IPS-15b (cell line): ENCODE measurements around the gene DLGAP4.

Source experiments
- H3K27me3 ChIP-seq: one replicate; pipeline ENCODE4 v1.6.1; 2013; ENCODE audit warnings: low read length; ENCODE audit not compliant: control insufficient read depth, insufficient read depth
- H3K36me3 ChIP-seq: one replicate; pipeline ENCODE4 v1.6.1; 2013; ENCODE audit warnings: low read length; ENCODE audit not compliant: control insufficient read depth, insufficient read depth
- H3K4me1 ChIP-seq: one replicate; pipeline ENCODE4 v1.6.1; 2013; ENCODE audit warnings: mild to moderate bottlenecking, low read length; ENCODE audit not compliant: control insufficient read depth, insufficient read depth
- H3K4me3 ChIP-seq: one replicate; pipeline ENCODE4 v1.5.1; 2013; ENCODE audit warnings: low read depth, low read length
- H3K9ac ChIP-seq: one replicate; pipeline ENCODE4 v1.6.1; 2013; ENCODE audit warnings: low read depth, mild to moderate bottlenecking, low read length
- H3K9me3 ChIP-seq: one replicate; pipeline ENCODE4 v1.6.1; 2013; ENCODE audit warnings: mild to moderate bottlenecking, low read length; ENCODE audit not compliant: control insufficient read depth, insufficient read depth

DLGAP4 gene

DNA sequence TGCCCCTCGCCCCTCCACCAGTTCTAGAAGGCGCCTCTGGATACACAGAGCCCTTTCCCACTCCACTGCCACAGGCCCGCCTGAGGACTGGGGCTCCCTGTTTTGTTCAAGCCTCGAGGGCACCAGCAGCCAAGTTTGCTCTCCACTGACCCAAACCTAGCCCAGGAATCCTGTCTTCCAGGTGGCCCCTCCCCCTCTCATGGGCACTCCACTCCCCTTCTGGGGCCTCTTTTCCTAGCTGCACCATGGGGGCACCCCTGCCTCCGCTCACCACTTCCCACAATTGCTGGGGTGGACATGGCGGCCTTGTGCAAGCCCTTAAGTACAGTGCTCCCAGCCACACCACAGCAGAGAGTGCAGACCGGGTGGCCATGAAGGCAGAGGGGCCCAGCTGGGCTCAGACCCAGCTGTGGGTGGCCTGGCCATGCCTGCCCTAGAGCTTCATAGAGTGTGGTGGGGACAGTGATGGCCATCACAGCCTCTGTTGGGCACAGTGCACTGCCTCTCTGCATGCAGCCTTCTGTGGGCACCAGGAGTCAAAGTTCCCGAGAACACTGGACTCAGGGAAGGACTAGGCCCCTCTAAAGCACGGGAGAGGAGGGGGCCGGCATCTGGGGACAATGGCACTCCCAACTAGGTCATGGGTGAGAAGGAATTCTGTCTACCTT is 236.5 kb downstream of the DLGAP4 start:
- Histone ChIP-seq H3K27me3 (no peaks in the 10 kb centered on the region), H3K9me3 (no peaks in the 10 kb centered on the region), H3K36me3 (peaks cover 5% of the 10 kb centered on the region), H3K9ac (no peak overlapping the region), H3K4me3 (peak overlapping the region; percentile 64), H3K4me1 (peaks cover 13% of the 10 kb centered on the region)

DNA sequence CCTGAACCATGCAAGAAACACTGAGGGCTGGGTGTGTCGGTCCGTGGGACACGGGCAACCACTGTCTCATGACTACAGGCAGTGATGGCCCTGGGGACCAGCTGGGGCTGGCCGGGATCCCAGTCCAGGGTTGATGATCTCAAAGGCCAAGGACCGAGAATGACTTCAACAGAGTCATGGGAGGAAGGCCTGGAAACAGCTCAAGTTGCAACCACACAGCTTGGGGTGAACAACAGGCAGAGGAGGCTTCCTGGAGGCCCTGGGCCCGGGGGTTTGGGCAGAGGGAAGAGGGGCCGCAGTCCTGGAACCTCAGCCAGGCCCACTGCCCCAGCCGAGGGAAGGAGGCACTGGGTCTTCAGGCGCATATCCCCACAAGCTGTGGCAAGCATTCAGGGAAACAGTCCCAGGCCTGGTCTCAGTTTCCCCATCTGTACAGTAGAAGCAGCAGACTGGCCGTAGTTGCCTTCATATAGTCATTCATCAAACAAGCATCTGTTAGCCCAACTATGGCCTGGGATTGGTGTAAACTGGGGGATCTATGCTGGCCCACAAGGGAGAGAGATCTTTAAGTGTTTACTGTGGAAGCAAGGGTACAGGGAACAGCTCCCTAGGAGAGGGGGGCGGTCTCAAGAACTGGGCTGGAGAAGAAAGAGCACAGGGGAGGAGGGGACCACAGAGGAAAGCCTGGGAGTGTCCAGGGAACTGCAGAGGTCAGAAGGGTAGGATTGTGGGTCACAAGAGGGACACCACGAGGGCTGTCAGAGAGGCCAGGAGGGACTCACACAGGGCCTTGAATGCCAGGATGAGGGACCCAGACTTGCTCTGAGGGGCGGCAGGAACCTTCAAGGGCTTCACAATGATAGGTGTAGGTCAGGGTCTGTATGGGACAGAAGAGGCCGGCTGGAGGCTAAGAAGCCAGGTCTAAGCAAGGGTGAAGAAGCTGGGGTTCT is 237.3 kb downstream of the DLGAP4 start:
- Histone ChIP-seq H3K9me3 (no peaks in the 10 kb centered on the region), H3K4me3 (no peak overlapping the region), H3K9ac (no peak overlapping the region), H3K27me3 (no peaks in the 10 kb centered on the region), H3K36me3 (peaks cover 7% of the 10 kb centered on the region), H3K4me1 (peaks cover 13% of the 10 kb centered on the region)

DNA sequence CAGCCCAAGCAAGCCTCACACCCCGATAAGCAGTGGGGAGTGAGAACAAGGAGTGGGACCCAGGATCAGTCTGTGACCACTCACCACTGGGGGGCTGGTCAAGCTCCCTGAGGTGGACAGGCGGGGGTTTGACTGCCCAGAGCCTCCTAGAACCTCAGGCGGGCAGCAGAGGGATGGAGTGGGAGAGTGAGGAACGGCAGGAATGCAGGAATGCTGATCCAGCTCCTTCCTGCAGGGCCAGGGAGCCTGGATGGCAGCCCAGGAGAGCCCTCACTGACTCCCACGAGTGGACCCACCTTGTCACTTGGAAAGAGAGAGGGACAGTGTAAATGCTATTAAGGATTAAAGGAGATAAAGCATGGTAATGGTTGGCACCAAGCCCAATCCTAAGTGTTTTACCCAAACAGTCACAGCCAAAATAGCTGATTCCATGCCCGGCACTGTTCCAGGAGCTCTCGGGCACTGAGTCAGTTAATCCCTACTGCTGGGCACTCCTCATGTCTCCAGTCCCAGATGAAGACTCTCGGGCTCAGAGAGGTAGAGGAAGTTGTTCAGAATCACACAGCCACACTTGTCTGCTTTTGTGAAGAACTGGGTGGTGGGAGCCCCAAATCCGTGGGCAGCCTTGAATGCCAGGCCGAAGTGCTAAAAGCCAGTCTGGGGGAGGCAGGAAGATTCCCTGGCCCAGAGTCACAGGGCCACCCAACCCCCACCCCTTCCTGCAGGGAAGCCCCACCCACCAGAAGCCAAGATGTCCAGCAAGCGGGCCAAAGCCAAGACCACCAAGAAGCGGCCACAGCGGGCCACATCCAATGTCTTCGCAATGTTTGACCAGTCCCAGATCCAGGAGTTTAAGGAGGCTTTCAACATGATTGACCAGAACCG is 238.2 kb downstream of the DLGAP4 start:
- Histone ChIP-seq H3K36me3 (peaks cover 8% of the 10 kb centered on the region), H3K9me3 (no peaks in the 10 kb centered on the region), H3K4me3 (no peak overlapping the region), H3K27me3 (no peaks in the 10 kb centered on the region), H3K4me1 (peaks cover 13% of the 10 kb centered on the region), H3K9ac (no peak overlapping the region)

GRCh38 chr20:36546111-36546736 is 240.1 kb downstream of the DLGAP4 start:
- no peaks in the 10 kb centered on the region for H3K27me3 ChIP-seq
- no peak overlapping the region for H3K4me3 ChIP-seq
- H3K9me3 ChIP-seq = no peaks in the 10 kb centered on the region
- peaks cover 12% of the 10 kb centered on the region for H3K36me3 ChIP-seq
- H3K4me1 ChIP-seq = peaks cover 11% of the 10 kb centered on the region
- no peak overlapping the region for H3K9ac ChIP-seq

- Histone ChIP-seq H3K4me1 (peaks cover 8% of the 10 kb centered on the region), H3K9ac (no peak overlapping the region), H3K9me3 (no peaks in the 10 kb centered on the region), H3K27me3 (no peaks in the 10 kb centered on the region), H3K36me3 (peaks cover 12% of the 10 kb centered on the region), H3K4me3 (no peak overlapping the region)
Measured at GRCh38 chr20:36547186-36548005, 241.3 kb downstream of the DLGAP4 start.

DNA sequence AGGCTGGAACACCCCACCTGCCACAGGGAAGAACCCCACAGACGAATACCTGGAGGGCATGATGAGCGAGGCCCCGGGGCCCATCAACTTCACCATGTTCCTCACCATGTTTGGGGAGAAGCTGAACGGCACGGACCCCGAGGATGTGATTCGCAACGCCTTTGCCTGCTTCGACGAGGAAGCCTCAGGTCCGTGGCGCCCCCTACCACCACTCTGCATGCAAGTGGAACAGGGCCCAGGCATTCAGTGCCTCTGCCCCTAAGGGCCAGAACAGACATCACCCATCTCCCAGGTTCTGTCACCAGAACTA is 241.8 kb downstream of the DLGAP4 start:
- peaks cover 12% of the 10 kb centered on the region for H3K36me3 ChIP-seq

DNA sequence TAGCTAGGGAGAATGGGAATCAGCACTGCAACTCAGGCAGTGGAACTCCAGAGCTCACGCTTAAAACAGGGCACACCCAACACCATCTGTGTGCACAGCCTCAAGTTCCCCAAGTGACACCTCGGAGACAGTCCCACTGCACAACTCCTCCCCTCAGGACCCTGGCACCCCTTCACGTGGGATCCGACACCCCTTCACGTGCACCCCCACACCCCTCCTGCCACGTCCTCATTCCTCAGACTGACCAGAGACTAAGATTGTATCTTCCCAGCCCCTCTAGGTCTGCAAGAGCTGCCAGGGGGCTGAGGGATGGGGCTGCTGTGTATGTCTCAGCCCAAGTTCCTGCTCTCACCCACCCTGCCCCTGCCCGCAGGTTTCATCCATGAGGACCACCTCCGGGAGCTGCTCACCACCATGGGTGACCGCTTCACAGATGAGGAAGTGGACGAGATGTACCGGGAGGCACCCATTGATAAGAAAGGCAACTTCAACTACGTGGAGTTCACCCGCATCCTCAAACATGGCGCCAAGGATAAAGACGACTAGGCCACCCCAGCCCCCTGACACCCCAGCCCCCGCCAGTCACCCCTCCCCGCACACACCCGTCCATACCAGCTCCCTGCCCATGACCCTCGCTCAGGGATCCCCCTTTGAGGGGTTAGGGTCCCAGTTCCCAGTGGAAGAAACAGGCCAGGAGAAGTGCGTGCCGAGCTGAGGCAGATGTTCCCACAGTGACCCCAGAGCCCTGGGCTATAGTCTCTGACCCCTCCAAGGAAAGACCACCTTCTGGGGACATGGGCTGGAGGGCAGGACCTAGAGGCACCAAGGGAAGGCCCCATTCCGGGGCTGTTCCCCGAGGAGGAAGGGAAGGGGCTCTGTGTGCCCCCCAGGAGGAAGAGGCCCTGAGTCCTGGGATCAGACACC is 242.8 kb downstream of the DLGAP4 start:
- peaks cover 2% of the 10 kb centered on the region for H3K4me1 ChIP-seq
- no peaks in the 10 kb centered on the region for H3K27me3 ChIP-seq
- H3K9me3 ChIP-seq = no peaks in the 10 kb centered on the region
- H3K4me3 ChIP-seq = no peak overlapping the region
- peaks cover 12% of the 10 kb centered on the region for H3K36me3 ChIP-seq
- no peak overlapping the region for H3K9ac ChIP-seq

More for the DNA sequence above, 241.8 kb downstream of the DLGAP4 start:
- Histone ChIP-seq H3K4me1 (peaks cover 2% of the 10 kb centered on the region), H3K9ac (no peak overlapping the region), H3K9me3 (no peaks in the 10 kb centered on the region), H3K4me3 (no peak overlapping the region), H3K27me3 (no peaks in the 10 kb centered on the region)

DNA sequence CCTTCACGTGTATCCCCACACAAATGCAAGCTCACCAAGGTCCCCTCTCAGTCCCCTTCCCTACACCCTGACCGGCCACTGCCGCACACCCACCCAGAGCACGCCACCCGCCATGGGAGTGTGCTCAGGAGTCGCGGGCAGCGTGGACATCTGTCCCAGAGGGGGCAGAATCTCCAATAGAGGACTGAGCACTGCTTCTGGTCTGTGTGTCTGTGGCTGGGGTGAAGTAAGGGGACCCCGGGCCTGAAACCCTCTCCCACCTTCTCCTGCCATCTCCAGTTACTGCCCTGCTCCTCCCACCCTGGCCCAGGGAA is 243.4 kb downstream of the DLGAP4 start:
- Histone ChIP-seq H3K4me3 (no peak overlapping the region), H3K9me3 (no peaks in the 10 kb centered on the region), H3K27me3 (no peaks in the 10 kb centered on the region), H3K36me3 (peaks cover 12% of the 10 kb centered on the region), H3K9ac (no peak overlapping the region), H3K4me1 (no peaks in the 10 kb centered on the region)

DNA sequence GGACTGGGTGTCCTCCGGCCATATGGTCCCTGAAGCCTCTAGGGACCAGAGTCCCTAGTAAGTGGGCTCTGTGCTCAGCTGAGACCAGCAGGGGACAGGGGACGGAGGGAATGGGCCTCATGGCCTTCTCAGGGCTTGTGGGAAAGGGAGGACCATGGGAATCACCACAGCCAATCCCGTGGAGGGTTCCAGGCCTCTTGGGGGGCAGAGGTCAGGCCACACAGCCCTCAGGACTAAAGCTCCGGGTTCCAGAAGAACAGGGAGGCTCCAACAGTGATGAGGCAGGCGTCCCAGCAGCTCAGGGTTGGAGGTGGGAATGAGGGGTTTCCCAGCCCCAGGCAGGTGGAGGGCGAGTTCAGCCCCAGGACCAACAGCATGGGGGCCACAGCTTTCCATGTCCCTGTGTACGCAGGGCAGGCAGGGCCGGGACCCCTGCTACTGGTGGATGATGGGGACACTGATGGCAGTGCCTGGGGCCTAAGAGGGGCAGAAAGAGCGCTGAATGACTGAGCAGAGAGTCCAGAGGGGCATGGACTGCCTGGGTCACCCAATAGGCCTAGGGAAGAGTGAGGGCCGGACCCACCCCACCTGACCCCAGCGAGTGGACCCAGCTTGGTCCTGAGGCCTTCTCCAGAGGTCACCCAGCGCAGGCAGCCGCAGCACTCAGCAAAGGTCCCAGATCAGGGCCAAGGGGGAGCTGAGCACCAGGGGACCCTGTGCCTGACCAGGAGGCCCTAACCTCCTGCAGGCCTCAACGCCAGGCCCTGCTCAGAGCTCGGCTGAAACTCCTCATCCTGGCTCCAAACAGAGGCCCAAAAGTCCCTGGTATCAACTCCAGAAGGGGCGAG is 244.0 kb downstream of the DLGAP4 start:
- H3K27me3 ChIP-seq = no peaks in the 10 kb centered on the region
- H3K9me3 ChIP-seq = no peaks in the 10 kb centered on the region
- H3K36me3 ChIP-seq = peaks cover 12% of the 10 kb centered on the region
- H3K9ac ChIP-seq = no peak overlapping the region
- no peak overlapping the region for H3K4me3 ChIP-seq
- no peaks in the 10 kb centered on the region for H3K4me1 ChIP-seq
